H9 (cell line): Measurements from ENCODE around the gene HCFC2. TPM values are rescaled to one million over a fixed set of nuclear protein-coding genes. Genes with fewer than 3 reads are reported as not detected.

Experiments
- DNase-seq: peaks from one replicate; pipeline ENCODE4 v3.0.0-alpha.2; 2017
- H2AFZ ChIP-seq: one replicate; pipeline ENCODE4 v1.6.1; 2013; ENCODE audit warnings: mild to moderate bottlenecking, low read length, control low read depth, moderate library complexity
- H2AK5ac ChIP-seq: 2 replicates; pipeline ENCODE4 v1.6.1; 2013; ENCODE audit warnings: low read length, control low read depth, mixed read lengths; ENCODE audit not compliant: insufficient read length
- H2BK120ac ChIP-seq: one replicate; pipeline ENCODE4 v1.6.1; 2013; ENCODE audit warnings: low read depth, mild to moderate bottlenecking, low read length, control low read depth, inconsistent platforms; ENCODE audit not compliant: poor library complexity, severe bottlenecking
- H2BK12ac ChIP-seq: 2 replicates; pipeline ENCODE4 v1.6.1; 2013; ENCODE audit warnings: low read length, control low read depth, mixed read lengths, low read depth; ENCODE audit not compliant: insufficient read length
- H2BK15ac ChIP-seq: 2 replicates; pipeline ENCODE4 v1.6.1; 2013; ENCODE audit warnings: low read depth, low read length, control low read depth
- H2BK20ac ChIP-seq: one replicate; pipeline ENCODE4 v1.6.1; 2013; ENCODE audit warnings: low read depth, mild to moderate bottlenecking, low read length, control low read depth, inconsistent platforms; ENCODE audit not compliant: poor library complexity, severe bottlenecking
- H2BK5ac ChIP-seq: 2 replicates; pipeline ENCODE4 v1.6.1; 2013; ENCODE audit warnings: low read length, control low read depth, mixed read lengths; ENCODE audit not compliant: insufficient read length
- H3K14ac ChIP-seq: 2 replicates; pipeline ENCODE4 v1.6.1; 2013; ENCODE audit warnings: low read length, control low read depth; ENCODE audit not compliant: insufficient read depth
- H3K18ac ChIP-seq: 2 replicates; pipeline ENCODE4 v1.6.1; 2013; ENCODE audit warnings: low read depth, mild to moderate bottlenecking, mixed read lengths, low read length, control low read depth; ENCODE audit not compliant: insufficient read length
- H3K23ac ChIP-seq: 2 replicates; pipeline ENCODE4 v1.6.1; 2013; ENCODE audit warnings: low read length, control low read depth, mixed read lengths, low read depth; ENCODE audit not compliant: insufficient read length
- H3K23me2 ChIP-seq: 2 replicates; pipeline ENCODE4 v1.6.1; 2013; ENCODE audit warnings: low read depth, mild to moderate bottlenecking, mixed read lengths, low read length, control low read depth; ENCODE audit not compliant: insufficient read length, poor library complexity, severe bottlenecking
- H3K27ac ChIP-seq: 2 replicates; pipeline ENCODE4 v1.5.1; 2013; ENCODE audit warnings: low read length, control low read depth, mixed read lengths, low read depth; ENCODE audit not compliant: insufficient read length
- H3K27me3 ChIP-seq: 2 replicates; pipeline ENCODE4 v1.6.1; 2013; ENCODE audit warnings: low read length, control low read depth, inconsistent platforms; ENCODE audit not compliant: insufficient read depth
- H3K4ac ChIP-seq: 2 replicates; pipeline ENCODE4 v1.6.1; 2013; ENCODE audit warnings: low read depth, mild to moderate bottlenecking, control low read depth, inconsistent platforms, low read length, moderate library complexity
- H3K4me1 ChIP-seq: 2 replicates; pipeline ENCODE4 v1.6.1; 2013; ENCODE audit warnings: low read length, control low read depth, inconsistent platforms; ENCODE audit not compliant: insufficient read depth
- H3K4me2 ChIP-seq: 2 replicates; pipeline ENCODE4 v1.6.1; 2013; ENCODE audit warnings: low read length, control low read depth, mixed read lengths; ENCODE audit not compliant: insufficient read length, insufficient read depth
- H3K56ac ChIP-seq: 2 replicates; pipeline ENCODE4 v1.6.1; 2013; ENCODE audit warnings: low read depth, mild to moderate bottlenecking, mixed read lengths, low read length, control low read depth; ENCODE audit not compliant: insufficient read length
- H3K79me1 ChIP-seq: 2 replicates; pipeline ENCODE4 v1.6.1; 2013; ENCODE audit warnings: low read depth, mild to moderate bottlenecking, moderate library complexity, low read length, control low read depth, inconsistent platforms; ENCODE audit not compliant: insufficient read depth, poor library complexity, severe bottlenecking
- H3K79me2 ChIP-seq: 2 replicates; pipeline ENCODE4 v1.6.1; 2013; ENCODE audit warnings: low read length, control low read depth, inconsistent platforms; ENCODE audit not compliant: insufficient read depth
- H3K9ac ChIP-seq: 2 replicates; pipeline ENCODE4 v1.6.1; 2013; ENCODE audit warnings: low read length, control low read depth, mixed read lengths; ENCODE audit not compliant: insufficient read length; ENCODE audit errors: extremely low read depth
- H3K9me3 ChIP-seq: one replicate; pipeline ENCODE4 v1.6.1; 2013; ENCODE audit warnings: low read depth, low read length, inconsistent platforms; ENCODE audit not compliant: control insufficient read depth
- H3T11ph ChIP-seq: one replicate; pipeline ENCODE4 v1.6.1; 2013; ENCODE audit warnings: mild to moderate bottlenecking, low read length, control low read depth, inconsistent platforms
- H4K20me1 ChIP-seq: one replicate; pipeline ENCODE4 v1.6.1; 2013; ENCODE audit not compliant: control insufficient read depth, insufficient read length, insufficient read depth
- H4K5ac ChIP-seq: 2 replicates; pipeline ENCODE4 v1.6.1; 2013; ENCODE audit warnings: low read depth, mild to moderate bottlenecking, mixed read lengths, low read length, control low read depth; ENCODE audit not compliant: insufficient read length
- H4K8ac ChIP-seq: replicated peaks from 2 replicates; pipeline ENCODE4 v1.6.1; 2013; ENCODE audit warnings: low read length, control low read depth, mixed read lengths, low read depth; ENCODE audit not compliant: insufficient read length
- H4K91ac ChIP-seq: 2 replicates; pipeline ENCODE4 v1.6.1; 2013; ENCODE audit warnings: low read depth, mild to moderate bottlenecking, moderate library complexity, mixed read lengths, low read length, control low read depth; ENCODE audit not compliant: insufficient read length
- H3K27ac Mint-ChIP-seq, 3 experiments: 2 replicates in 2 of 3; 3 replicates in 1 of 3; pipeline ENCODE4 v1.8.0; 2020 to 2021; ENCODE audit warnings: mixed read lengths in 3 of 3, mild to moderate bottlenecking in 1 of 3, moderate library complexity in 1 of 3
- H3K27me3 Mint-ChIP-seq: 2 replicates; pipeline ENCODE4 v1.8.0; 2021; ENCODE audit warnings: low read depth, mild to moderate bottlenecking, moderate library complexity, mixed read lengths
- H3K36me3 Mint-ChIP-seq, 3 experiments: 2 replicates in 2 of 3; 3 replicates in 1 of 3; pipeline ENCODE4 v1.8.0; 2020 to 2021; ENCODE audit warnings: low read depth in 3 of 3, mixed read lengths in 3 of 3; ENCODE audit not compliant: insufficient read depth in 1 of 3
- H3K4me1 Mint-ChIP-seq, 2 experiments: 2 replicates each; pipeline ENCODE4 v1.8.0; 2020; ENCODE audit warnings: mixed read lengths in 2 of 2
- H3K4me3 Mint-ChIP-seq, 2 experiments: 2 replicates in 1 of 2; 3 replicates in 1 of 2; pipeline ENCODE4 v1.8.0; 2020 to 2021; ENCODE audit warnings: mild to moderate bottlenecking in 2 of 2, mixed read lengths in 2 of 2, moderate library complexity in 1 of 2
- H3K9me3 Mint-ChIP-seq, 2 experiments: 2 replicates in 1 of 2; 3 replicates in 1 of 2; pipeline ENCODE4 v1.8.0; 2020; ENCODE audit warnings: mild to moderate bottlenecking in 2 of 2, mixed read lengths in 2 of 2, moderate library complexity in 1 of 2
- WGBS: extraction: QIAGEN DNeasy Blood & Tissue Kit; methylation state at CpG from one replicate; pipeline ENCODE4 v1.1.7; 2013; ENCODE audit warnings: missing lambda C conversion rate, low lambda C conversion rate, mixed read lengths; ENCODE audit not compliant: insufficient read length; ENCODE audit errors: extremely low coverage; 5-methylcytosine and 5-hydroxymethylcytosine counted together
- total RNA-seq: library from RNA; stranded (reverse); gene quantifications from 2 replicates; pipeline ENCODE4 v1.2.1, GENCODE V29; 2021
- TF ChIP-seq, protein P1 (sequence below): fragments of 200-600 bp; sonication (generic); conservative IDR thresholded peaks from 3 replicates; pipeline ENCODE4 v1.8.0; 2021; ENCODE audit warnings: antibody characterized with exemption, mild to moderate bottlenecking

HCFC2 gene
- total RNA-seq, 1 experiment from 2014 or later, result 1.9 TPM

DNA sequence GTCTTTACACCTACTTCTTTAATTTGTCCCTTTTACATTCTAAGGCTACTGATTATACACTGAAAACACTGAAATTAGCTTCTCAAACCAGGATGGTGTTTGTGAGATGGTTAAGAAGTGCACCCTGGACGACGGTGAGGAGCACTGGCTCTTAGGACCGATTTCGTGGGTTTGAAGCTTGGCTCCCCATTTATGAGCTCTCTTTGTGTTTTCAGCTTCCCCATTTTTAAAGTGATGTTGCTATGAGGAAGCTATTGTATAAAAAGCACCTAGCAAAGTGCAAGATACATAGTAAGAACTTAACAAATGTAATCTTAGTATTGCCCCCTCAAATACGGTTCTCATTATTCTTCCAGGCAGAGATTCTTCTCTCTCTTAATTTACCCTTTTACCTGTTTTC is 69.0 kb downstream of the HCFC2 start:
- Histone ChIP-seq H4K20me1 (no peaks in the 10 kb centered on the region), H2BK20ac (no peak overlapping the region), H3K56ac (no peak overlapping the region), H2BK15ac (no peak overlapping the region), H2BK120ac (no peak overlapping the region), H3K18ac (no peak overlapping the region), H4K91ac (no peak overlapping the region), H2BK12ac (no peak overlapping the region), H3K9me3 (no peaks in the 10 kb centered on the region), H3K4ac (no peak overlapping the region), H3K27ac (no peak overlapping the region), H2AK5ac (no peak overlapping the region), H2AFZ (no peak overlapping the region), H3K9ac (no peak overlapping the region), H2BK5ac (no peak overlapping the region), H3K27me3 (no peaks in the 10 kb centered on the region), H3K23me2 (peaks cover 8% of the 10 kb centered on the region), H3K4me1 (no peaks in the 10 kb centered on the region; the same call in 1 of the 2 replicates), H3T11ph (no peak overlapping the region), H4K8ac (no peak overlapping the region), H3K79me2 (peaks cover 14% of the 10 kb centered on the region; the same call in 1 of the 2 replicates), H3K4me2 (no peak overlapping the region), H3K23ac (no peak overlapping the region), H3K14ac (no peak overlapping the region), H3K79me1 (peaks cover 4% of the 10 kb centered on the region), H4K5ac (no peak overlapping the region)
- Mint-ChIP-seq H3K36me3 (peaks cover 7 to 36% (median 26%) of the 10 kb centered on the region in 3 experiments; a peak in 6 of 7 replicates), H3K9me3 (no peaks in the 10 kb centered on the region), H3K27ac (no peak overlapping the region), H3K4me1 (peaks cover 21 to 29% of the 10 kb centered on the region in 2 experiments), H3K27me3 (no peaks in the 10 kb centered on the region), H3K4me3 (no peak overlapping the region)
- TF ChIP-seq, protein P1, sequence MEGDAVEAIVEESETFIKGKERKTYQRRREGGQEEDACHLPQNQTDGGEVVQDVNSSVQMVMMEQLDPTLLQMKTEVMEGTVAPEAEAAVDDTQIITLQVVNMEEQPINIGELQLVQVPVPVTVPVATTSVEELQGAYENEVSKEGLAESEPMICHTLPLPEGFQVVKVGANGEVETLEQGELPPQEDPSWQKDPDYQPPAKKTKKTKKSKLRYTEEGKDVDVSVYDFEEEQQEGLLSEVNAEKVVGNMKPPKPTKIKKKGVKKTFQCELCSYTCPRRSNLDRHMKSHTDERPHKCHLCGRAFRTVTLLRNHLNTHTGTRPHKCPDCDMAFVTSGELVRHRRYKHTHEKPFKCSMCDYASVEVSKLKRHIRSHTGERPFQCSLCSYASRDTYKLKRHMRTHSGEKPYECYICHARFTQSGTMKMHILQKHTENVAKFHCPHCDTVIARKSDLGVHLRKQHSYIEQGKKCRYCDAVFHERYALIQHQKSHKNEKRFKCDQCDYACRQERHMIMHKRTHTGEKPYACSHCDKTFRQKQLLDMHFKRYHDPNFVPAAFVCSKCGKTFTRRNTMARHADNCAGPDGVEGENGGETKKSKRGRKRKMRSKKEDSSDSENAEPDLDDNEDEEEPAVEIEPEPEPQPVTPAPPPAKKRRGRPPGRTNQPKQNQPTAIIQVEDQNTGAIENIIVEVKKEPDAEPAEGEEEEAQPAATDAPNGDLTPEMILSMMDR, result no peak
- DNase-seq, result no peak
- WGBS, result no CpG with 5 or more reads among the region's 5 CpGs
